Stimulated activated CD4-positive, alpha-beta T cell treated with anti-CD3 and anti-CD28 coated beads, Interleukin-4, amount 100 ng/mL, for 24 hours (primary cell): ENCODE data around the gene CHFR.
"Not testable (repeated sequence)": the region's sequence is repeated elsewhere in the genome, so short reads cannot be mapped to it uniquely, and the experiment has no call there.

Source experiments
- DNase-seq: peaks from one replicate; pipeline ENCODE4 v3.0.0-alpha.2; 2020

Gene CHFR

GRCh38 chr12:132874175-132874574, 13.2 kb downstream of the CHFR start:
- DNase-seq, result no peak

DNA sequence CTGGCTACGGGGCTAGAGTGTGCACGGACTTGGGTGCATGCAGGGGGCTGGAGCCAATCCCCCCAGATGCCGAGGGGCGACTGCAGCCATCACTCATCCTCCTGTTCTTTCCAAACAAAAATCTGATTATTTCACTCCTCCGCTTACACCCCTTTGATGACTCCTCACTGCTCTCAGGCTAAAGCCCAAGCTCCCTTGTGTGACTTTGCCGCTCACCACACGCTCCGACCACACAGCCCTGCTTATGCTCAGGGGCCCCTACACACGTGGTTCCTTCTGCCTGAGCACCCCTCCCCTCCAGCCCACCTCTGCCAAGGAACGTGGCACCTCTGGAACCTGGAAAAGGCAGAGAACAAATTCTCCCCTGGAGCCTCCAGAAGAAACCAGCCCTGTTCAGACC, 13.7 kb downstream of the CHFR start:
- DNase-seq, result no peak

- DNase-seq, result no peak
These were observed 14.4 kb downstream of the CHFR start for GRCh38 chr12:132872975-132873421.

DNA sequence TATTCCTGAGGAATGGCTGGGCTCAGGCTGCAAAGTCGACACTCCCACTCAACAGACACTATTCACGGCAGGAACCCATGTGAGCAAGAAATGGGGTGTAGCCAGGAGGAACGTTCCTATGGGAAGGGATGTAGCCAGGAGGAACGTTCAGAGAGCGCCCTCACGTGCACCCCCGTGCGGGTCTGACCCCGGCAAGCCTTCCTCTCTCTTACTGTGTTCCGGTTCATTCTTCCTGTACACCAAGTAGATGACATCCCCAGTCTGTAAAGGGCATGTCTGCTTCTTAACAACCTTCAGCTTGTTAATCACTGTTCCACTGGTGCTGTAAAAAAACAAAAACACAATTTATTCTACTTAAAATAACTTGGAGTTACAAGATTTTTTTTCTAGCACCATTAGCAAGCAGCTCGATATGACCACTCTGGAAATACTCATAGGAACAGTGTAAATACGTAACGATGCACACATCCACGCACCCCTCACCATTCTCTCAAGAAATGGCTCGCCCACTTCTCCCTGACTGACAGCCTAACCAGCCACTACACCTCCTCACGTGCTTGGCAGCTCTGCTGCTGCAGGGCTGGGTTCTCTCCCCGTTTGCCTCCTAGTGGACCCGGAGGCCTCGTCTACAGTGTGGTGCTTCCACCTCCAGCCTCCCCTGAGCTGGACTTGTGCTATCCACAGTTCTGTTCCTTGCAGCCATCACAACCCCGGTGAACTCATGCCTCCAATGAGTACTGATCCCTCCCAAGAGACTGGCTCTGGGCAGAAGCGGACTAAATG, 15.1 kb downstream of the CHFR start:
- DNase-seq, result no peak

- no peak for DNase-seq
These were observed 17.9 kb downstream of the CHFR start for GRCh38 chr12:132869551-132869950.

DNA sequence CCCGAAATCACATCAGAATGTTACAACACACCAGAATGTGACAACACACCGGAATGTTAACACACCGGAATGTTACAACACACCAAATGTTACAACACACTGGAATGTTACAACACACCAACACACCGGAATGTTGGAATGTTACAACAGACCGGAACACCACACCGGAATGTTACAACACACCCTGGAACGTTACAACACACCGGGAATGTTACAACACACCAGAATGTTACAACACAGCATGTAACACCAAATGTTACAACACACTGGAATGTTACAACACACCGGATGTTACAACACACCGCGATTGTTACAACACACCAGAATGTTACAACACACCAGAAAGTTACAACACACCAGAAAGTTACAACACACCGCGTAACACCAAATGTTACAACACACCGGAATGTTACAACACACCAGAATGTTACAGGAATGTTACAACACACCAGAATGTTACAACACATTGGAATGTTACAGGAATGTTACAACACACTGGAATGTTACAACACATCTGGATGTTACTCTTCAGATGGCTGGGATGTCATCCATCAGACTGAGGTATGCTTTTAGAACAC, 21.1 kb downstream of the CHFR start:
- no peak for DNase-seq

GRCh38 chr12:132861558-132861957, 25.8 kb downstream of the CHFR start:
- DNase-seq, result no peak

DNA sequence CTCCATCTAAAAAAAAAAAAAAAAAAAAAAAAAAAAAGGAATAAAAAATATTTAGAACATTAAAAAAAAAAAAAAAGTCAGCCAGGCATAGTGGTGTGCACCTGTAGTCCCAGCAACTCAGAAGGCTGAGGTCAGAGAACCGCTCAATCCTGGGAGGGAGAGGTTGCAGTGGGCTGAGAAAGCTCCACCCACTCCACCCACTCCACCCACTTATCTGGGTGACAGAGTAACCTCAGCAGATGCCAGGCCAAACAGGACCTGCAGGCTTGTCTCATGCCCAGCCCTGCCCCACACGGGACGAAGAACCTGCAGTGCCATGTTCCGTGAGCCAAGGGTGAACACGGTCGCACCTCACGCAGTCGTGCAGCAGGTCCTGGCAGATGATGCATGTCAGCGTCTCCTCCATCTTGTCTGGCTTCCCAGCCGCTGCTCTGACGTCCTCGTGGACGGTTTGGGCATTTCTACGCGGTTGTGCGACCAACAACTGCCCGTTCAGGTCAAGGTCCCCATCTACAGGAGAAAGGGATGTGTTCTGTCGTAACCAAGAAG, 28.6 kb downstream of the CHFR start:
- DNase-seq, result no peak

GRCh38 chr12:132857019-132857418, 30.4 kb downstream of the CHFR start:
- not testable (repeated sequence) for DNase-seq

- DNase-seq, result no peak
These were observed 30.8 kb downstream of the CHFR start for GRCh38 chr12:132856581-132856980.

DNA sequence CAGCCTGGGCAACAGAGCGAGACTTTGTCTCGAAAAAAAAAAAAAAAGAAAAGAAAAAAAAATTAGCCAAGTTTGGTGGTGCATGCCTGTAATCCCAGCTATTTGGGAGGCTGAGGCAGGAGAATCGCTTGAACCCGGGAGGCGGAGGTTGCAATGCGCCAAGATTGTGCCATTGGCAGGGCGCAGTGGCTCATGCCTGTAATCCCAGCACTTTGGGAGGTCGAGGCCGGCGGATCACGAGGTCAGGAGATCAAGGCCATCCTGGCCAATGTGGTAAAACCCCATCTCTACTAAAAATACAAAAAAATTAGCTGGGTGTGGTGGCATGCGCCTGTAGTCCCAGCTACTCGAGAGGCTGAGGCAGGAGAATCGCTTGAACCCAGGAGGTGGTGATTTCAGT, 32.2 kb downstream of the CHFR start:
- DNase-seq, result not testable (repeated sequence)

GRCh38 chr12:132853285-132854092, 33.9 kb downstream of the CHFR start:
- DNase-seq, result no peak

GRCh38 chr12:132852496-132852895, 34.9 kb downstream of the CHFR start:
- DNase-seq, result no peak

DNA sequence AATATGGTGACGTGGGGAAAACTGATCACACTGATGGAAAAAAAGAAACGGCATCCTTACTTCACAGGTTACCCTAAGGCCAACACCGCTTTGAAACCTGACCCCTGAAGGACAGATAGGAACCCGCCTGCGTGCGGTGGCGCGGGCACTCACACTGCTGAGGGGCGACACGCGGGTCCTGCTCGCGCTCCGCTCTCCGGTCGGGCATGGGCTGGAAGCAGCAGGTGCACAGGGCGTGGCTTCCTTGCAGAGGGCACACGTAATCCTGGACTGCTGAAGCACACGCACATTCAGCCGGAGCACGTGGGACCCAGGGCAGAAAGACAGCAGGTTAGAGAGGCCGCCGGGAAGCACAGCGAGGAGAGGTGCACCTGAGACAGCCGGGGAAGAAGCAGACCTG, 35.9 kb downstream of the CHFR start:
- no peak for DNase-seq

DNA sequence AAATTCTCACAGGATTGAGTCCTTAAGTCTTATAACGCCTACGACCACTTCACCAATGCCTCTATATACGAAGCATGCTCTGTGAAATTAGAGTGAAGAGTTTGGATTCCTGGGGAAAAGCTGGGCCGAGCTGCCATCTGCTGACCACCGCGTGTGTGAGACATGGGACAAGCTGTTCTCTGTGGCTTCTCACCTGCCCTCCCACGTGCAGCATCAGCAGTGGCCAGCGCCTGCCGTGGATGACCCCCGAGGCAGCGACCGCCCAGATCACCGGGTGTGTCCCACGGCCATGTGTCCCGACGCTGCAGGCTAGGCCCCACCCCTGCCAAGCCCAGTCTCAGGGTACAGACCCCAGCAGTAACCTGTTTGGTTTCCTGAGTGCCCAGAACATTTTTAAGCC, 37.1 kb downstream of the CHFR start:
- no peak for DNase-seq

GRCh38 chr12:132848521-132848920, 38.9 kb downstream of the CHFR start:
- DNase-seq, result no peak

DNA sequence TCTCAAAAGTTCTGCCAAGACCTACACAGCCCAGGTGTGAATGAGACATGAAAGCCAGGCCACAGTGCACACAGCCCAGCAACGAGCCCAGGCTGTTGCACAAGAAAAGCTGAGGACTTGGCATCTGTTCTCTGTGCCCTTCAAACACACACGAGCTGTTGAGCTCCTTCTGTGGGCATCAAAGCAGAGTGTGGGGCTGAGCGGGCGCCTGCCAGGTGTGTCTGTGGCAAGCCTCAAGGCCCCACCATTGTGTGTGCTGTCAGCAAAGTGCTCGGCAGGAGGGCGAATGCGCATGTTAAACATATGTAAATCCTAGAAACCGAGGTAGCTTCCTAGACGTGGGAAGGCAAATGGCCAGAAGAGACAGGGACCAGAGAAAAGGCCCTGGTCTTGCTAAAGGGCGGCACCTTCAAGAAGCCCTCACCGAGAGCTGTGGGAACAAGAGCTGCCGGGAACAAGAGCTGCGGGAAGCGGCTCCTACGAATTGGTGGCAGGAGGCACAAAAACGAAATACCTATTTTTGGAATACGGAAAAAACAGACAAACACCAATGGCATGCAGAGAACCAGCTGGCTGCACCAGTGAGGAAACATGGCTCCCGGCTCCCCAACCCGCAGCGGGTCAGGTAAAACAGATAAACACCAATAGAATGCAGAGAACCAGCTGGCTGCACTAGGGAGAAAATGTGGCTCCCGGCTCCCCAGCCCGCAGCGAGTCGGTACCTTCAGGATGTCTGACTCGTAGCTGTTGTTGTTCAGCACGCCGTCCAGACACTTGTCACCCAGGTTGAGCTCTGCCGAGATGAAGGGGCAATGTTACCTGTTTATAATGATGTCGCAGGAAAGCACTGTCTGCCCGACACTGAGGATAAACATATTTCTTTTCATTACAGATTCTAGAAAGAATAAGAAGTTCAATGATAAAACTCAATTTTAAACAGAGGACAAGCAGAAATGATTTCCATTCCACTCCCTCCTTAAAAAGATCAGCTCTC, 39.7 kb downstream of the CHFR start:
- DNase-seq, result no peak

GRCh38 chr12:132844681-132845080, 42.7 kb downstream of the CHFR start:
- DNase-seq, result not testable (repeated sequence)

GRCh38 chr12:132842449-132843045, 44.9 kb downstream of the CHFR start:
- no peak for DNase-seq

DNA sequence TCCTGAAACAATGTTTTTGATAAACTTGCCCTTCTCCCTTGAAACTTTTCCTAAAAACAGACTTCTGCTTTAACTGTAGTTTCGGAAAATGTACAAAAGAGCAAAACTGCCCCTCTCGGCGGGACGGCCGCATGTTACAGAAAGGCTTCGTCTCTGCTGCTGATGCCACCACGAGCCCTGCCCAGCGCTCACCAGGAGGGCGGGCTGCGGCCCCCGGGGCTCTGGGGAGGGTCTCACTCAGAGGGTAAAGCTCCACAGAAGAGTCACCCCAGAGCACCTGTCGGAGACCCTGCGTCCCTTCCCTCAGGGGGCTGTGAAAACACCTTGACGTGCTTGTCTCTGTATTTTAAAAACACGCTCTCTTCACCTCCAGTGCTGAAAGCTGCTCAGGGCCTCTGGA, 46.3 kb downstream of the CHFR start:
- no peak for DNase-seq

- DNase-seq, result no peak
These were observed 46.9 kb downstream of the CHFR start for GRCh38 chr12:132840536-132840935.
